HG03342 (cell line): ENCODE data around the gene QRFPR.
"Not testable (repeated sequence)": the region's sequence is repeated elsewhere in the genome, so short reads cannot be mapped to it uniquely, and the experiment has no call there.

Source experiments
- ATAC-seq: cut with Tn5 transposase; IDR thresholded peaks from one replicate; pipeline ENCODE4 v1.9.1; 2021; ENCODE audit warnings: mild to moderate bottlenecking, moderate library complexity; ENCODE audit not compliant: unreplicated experiment

QRFPR gene

GRCh38 chr4:121340247-121340646, 40.6 kb downstream of the QRFPR start:
- ATAC-seq: no peak

- ATAC-seq: no peak
These were observed 41.0 kb downstream of the QRFPR start for GRCh38 chr4:121339824-121340223.

- no peak for ATAC-seq
These were observed 41.5 kb downstream of the QRFPR start for GRCh38 chr4:121339307-121339706.

DNA sequence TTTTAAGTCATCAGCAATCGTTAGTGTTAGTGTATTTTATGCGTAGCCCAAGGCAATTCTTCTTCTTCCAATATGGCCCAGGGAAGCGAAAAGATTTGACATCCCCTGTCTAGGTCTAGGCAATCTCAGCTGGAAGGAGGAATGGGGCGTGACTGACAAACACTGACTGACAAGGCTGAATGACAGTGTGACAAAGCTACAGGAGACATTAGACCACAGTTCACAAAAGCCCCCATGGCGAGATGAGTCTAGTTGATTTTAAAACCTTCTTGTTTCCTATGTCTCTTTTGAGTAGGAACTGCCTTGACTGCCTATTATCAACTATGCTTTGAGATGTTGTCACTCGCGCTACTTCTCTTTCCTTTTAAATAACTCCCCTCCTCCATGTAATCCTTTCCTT, 42.3 kb downstream of the QRFPR start:
- no peak for ATAC-seq

GRCh38 chr4:121336706-121337105, 44.1 kb downstream of the QRFPR start:
- no peak for ATAC-seq

GRCh38 chr4:121330180-121330665, 50.6 kb downstream of the QRFPR start:
- no peak for ATAC-seq

DNA sequence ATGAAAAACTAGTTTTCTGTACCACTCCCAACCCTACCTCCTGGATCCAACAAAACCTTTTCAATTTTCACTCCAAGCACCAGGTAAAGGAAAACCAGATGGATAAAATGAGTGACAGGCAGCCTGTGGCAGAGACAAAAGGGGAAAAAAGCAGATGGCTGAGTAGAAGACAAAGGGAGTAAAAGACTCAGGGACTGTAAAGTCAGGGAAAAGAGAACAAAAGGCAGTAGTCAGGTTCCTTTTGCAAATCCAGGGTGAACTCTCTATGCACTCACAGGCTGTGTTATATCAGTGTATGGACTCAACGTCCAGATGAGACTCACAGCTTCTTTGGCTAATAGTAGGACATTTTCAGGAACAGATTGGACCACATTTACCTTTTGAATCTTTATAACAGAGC, 54.2 kb downstream of the QRFPR start:
- no peak for ATAC-seq

- ATAC-seq: no peak
These were observed 56.5 kb downstream of the QRFPR start for GRCh38 chr4:121324331-121324730.

- no peak for ATAC-seq
These were observed 59.4 kb downstream of the QRFPR start for GRCh38 chr4:121321466-121321865.

GRCh38 chr4:121316091-121316490, 64.7 kb downstream of the QRFPR start:
- ATAC-seq: no peak

DNA sequence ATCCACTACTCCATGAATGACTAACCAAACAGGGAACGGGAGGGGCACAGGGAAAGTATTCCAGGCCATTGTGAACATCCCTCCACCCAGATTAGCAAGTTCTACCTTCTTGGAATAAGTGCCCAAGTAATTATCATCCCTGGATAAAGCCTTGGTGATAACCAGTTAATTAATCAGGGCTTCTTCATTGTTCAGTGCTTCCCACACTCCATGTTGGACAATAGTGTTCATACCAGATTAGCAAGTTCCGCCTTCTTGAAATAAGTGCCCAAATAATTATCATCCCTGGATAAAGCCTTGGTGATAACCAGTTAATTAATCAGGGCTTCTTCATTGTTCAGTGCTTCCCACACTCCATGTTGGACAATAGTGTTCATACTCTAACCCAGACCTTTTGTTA, 67.4 kb downstream of the QRFPR start:
- not testable (repeated sequence) for ATAC-seq

DNA sequence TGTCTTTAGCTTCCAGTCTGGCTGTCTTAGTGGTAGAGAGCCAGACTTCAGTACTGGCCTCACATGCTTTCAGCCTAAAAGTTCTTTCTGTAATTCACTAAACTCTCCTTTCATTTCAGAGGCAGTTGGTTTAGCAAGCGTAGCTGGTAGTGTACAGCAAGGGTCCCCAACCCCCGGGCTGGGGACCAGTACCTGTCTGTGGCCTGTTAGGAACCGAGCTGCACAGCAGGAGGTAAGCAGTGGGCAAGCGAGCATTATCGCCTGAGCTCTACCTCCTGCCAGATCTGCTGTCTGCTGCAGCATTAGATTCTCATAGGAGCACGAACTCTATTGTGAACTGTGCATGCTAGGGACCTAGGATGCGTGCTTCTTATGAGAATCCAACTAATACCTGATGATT, 72.0 kb downstream of the QRFPR start:
- no peak for ATAC-seq

GRCh38 chr4:121308328-121308663, 72.5 kb downstream of the QRFPR start:
- ATAC-seq: no peak

- peak; percentile 84 for ATAC-seq
These were observed 73.1 kb downstream of the QRFPR start for GRCh38 chr4:121307445-121308327.

DNA sequence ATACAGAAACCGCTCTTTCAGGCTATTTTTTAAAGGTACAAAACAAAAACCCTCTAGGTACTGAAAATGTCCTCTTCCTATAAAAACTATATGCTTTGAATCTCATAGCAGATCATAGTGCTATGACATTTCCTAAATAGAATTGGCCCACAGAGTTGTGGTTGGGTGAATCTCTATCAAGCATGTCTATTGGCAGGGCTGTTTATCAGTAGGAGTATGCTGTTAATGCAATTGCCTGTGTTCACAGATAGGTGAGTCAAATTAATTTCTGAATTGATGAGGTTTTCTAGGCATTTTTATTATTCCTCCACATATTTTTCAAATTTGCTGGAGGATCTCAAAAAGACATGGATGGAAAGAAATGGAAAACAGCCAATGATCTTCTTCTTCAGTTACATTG, 73.9 kb downstream of the QRFPR start:
- no peak for ATAC-seq

DNA sequence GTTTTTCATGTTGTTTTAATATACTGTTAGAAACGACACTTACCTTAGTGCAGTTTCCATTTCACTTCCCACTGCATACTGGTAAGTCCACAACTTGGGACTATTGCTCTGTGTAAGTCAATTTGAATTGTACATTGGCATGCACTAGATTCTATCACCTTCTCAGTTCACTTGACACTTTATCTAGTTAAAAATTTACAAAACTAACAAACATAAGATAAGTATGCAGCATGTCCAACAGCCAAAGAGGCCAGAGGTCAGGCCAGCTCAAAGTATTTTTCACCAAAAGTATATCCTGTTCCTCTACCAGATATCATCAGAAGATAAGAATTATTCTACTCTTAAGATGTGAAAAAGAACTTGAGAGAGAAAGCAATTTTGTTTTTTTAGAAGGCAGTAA, 75.9 kb downstream of the QRFPR start:
- no peak for ATAC-seq

GRCh38 chr4:121299367-121299766, 81.5 kb downstream of the QRFPR start:
- no peak for ATAC-seq

GRCh38 chr4:121283319-121283718, 97.5 kb downstream of the QRFPR start:
- no peak for ATAC-seq

DNA sequence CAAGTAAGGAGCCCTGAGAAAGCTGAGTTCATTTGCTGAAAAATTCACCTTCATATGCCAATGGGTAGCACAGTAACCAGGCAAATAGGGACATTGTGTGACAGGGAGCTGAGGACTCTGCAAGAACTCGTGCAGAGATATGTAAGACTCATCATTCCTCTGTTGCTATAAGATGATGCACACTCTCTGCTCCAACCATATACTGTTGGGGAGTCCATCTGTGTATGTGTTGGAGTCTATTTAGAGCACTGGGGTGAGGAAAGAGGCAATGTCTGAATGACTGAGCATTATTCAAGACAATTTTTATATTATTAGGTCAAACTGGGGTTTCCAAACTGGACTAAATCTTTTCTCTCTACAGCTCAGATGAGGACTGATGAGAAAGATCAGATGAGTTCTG, 100.4 kb downstream of the QRFPR start:
- no peak for ATAC-seq

GRCh38 chr4:121278811-121279368, 101.9 kb downstream of the QRFPR start:
- peak; percentile 91 for ATAC-seq
